Panc1 (cell line): Measurements from ENCODE around the gene ANKRD53. TPM values are rescaled to one million over a fixed set of nuclear protein-coding genes. Genes with fewer than 3 reads are reported as not detected.
A peak's percentile ranks its signal among the peaks of the same experiment; 100 is the strongest.

ENCODE experiments used
- ATAC-seq: fragments of 200-7000 bp; cut with Tn5 transposase; 2 replicates; pipeline ENCODE4 v1.9.1; 2020; ENCODE audit warnings: mild to moderate bottlenecking, moderate library complexity
- BruUV-seq: library from RNA; stranded (reverse); fragments of 400-500 nt; replicated peaks from 2 replicates; lab custom pipeline; 2021; lab: Mats Ljungman, UMichigan
- CTCF ChIA-PET: fragments of 300-600 bp; sonication (Branson Sonifier 250); formaldehyde crosslinking; loops from one replicate; lab custom pipeline; 2022; ENCODE audit warnings: antibody characterized with exemption; lab: Charles Lee
- POLR2A ChIA-PET: fragments of 300-600 bp; sonication (Branson Sonifier 250); formaldehyde crosslinking; loops from one replicate; lab custom pipeline; 2022; ENCODE audit warnings: antibody characterized with exemption; lab: Charles Lee
- DNase-seq: peaks from one replicate; pipeline ENCODE4 v3.0.0-alpha.2; 2010; ENCODE audit warnings: low read depth, low spot score
- H3K27ac ChIP-seq: 2 replicates; pipeline ENCODE4 v1.5.1; 2011; ENCODE audit warnings: mild to moderate bottlenecking, low read length, inconsistent platforms
- H3K27me3 ChIP-seq: fragments of 200-500 bp; sonication (Bioruptor generic); 2 replicates; pipeline ENCODE4 v1.6.0; 2014; ENCODE audit warnings: low read length, inconsistent platforms; ENCODE audit not compliant: control insufficient read depth, insufficient read depth
- H3K36me3 ChIP-seq: fragments of 200-500 bp; sonication (Bioruptor generic); 2 replicates; pipeline ENCODE4 v1.5.1; 2014; ENCODE audit warnings: inconsistent platforms, mild to moderate bottlenecking, low read length, moderate library complexity; ENCODE audit not compliant: control insufficient read depth, insufficient read depth
- H3K4me1 ChIP-seq: 2 replicates; pipeline ENCODE4 v1.5.1; 2011; ENCODE audit warnings: inconsistent platforms, mild to moderate bottlenecking, low read length, moderate library complexity; ENCODE audit not compliant: control insufficient read depth, insufficient read depth
- H3K4me3 ChIP-seq, 2 experiments: 2 replicates each; pipeline ENCODE4 v1.5.1; 2011 to 2012; ENCODE audit warnings: low read depth in 2 of 2, low read length in 2 of 2, mild to moderate bottlenecking in 2 of 2, inconsistent platforms in 1 of 2, moderate library complexity in 1 of 2
- H3K9me3 ChIP-seq: fragments of 200-500 bp; sonication (Bioruptor generic); 2 replicates; pipeline ENCODE4 v1.5.1; 2014; ENCODE audit warnings: low read depth, mild to moderate bottlenecking, inconsistent platforms, low read length, moderate library complexity; ENCODE audit not compliant: control insufficient read depth, insufficient read depth
- POLR2AphosphoS5 ChIP-seq: IDR thresholded peaks from 2 replicates; pipeline ENCODE4 v1.6.1; 2012; ENCODE audit warnings: mild to moderate bottlenecking, low read depth, low read length, moderate library complexity
- SIN3A ChIP-seq: IDR thresholded peaks from 2 replicates; pipeline ENCODE4 v1.6.1; 2012; ENCODE audit warnings: low read depth, mild to moderate bottlenecking, low read length, moderate library complexity, borderline replicate concordance; ENCODE audit not compliant: insufficient read depth
- TCF7L2 ChIP-seq: IDR thresholded peaks from 2 replicates; pipeline ENCODE4 v1.6.1; 2011; ENCODE audit warnings: mild to moderate bottlenecking, low read depth, low read length, inconsistent platforms
- in situ Hi-C: cut with HindIII; loops from 2 replicates; pipeline ENCODE4 v1.10.0; 2016; ENCODE audit warnings: low sequenced_read_pairs, low pct_unique_long_range_greater_than_20kb
- intact Hi-C: fragments of 100-400 bp; cut with micrococcal nuclease; formaldehyde crosslinking; loops from one replicate; pipeline ENCODE4 v1.10.0; 2022; ENCODE audit not compliant: unreplicated experiment
- total RNA-seq: library from RNA; stranded (reverse); gene quantifications from one replicate; pipeline ENCODE4 v1.2.1, GENCODE V29; 2021; ENCODE audit not compliant: unreplicated experiment
- TF ChIP-seq, protein P1 (sequence below), 2 experiments: IDR thresholded peaks; 2 replicates each; pipeline ENCODE4 v1.6.1; 2011 to 2012; ENCODE audit warnings: low read depth in 2 of 2, control low read depth in 1 of 2, low read length in 1 of 2, mild to moderate bottlenecking in 1 of 2, moderate library complexity in 1 of 2; ENCODE audit not compliant: insufficient read depth in 1 of 2
- TF ChIP-seq, protein P2 (sequence below): fragments of 450-650 bp; IDR thresholded peaks from 2 replicates; pipeline ENCODE4 v1.5.1; 2017; ENCODE audit warnings: mild to moderate bottlenecking

Gene ANKRD53
- total RNA-seq, 1 experiment from 2014 or later = not detected

DNA sequence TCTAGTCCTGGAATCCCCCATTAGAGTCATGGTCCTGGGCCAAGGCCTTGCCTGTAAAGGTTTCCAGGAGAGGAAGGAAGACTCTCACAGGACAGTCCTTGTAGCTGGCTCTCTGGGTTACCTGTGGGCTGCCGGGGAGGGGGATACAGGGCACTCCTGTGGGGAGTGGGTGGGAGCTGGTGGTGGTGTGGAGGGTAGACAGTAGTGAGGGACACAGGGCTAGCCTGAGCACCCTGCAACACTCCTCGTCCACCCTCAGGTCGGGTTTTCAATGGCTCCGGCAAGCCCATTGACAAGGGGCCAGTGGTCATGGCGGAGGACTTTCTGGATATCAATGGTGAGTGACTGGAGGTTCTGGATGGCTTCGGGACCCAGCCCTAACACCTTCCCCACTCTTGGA lies 19.7 kb upstream of the ANKRD53 start:
- Histone ChIP-seq H3K4me1 (no peaks in the 10 kb centered on the region), H3K4me3 (no peak overlapping the region), H3K27ac (no peak overlapping the region), H3K27me3 (peaks cover 10% of the 10 kb centered on the region), H3K9me3 (no peaks in the 10 kb centered on the region), H3K36me3 (no peaks in the 10 kb centered on the region)
- no TSS peak for BruUV-seq
- TF ChIP-seq SIN3A (no peak), TCF7L2 (no peak), POLR2AphosphoS5 (no peak)
- TF ChIP-seq, protein P1, sequence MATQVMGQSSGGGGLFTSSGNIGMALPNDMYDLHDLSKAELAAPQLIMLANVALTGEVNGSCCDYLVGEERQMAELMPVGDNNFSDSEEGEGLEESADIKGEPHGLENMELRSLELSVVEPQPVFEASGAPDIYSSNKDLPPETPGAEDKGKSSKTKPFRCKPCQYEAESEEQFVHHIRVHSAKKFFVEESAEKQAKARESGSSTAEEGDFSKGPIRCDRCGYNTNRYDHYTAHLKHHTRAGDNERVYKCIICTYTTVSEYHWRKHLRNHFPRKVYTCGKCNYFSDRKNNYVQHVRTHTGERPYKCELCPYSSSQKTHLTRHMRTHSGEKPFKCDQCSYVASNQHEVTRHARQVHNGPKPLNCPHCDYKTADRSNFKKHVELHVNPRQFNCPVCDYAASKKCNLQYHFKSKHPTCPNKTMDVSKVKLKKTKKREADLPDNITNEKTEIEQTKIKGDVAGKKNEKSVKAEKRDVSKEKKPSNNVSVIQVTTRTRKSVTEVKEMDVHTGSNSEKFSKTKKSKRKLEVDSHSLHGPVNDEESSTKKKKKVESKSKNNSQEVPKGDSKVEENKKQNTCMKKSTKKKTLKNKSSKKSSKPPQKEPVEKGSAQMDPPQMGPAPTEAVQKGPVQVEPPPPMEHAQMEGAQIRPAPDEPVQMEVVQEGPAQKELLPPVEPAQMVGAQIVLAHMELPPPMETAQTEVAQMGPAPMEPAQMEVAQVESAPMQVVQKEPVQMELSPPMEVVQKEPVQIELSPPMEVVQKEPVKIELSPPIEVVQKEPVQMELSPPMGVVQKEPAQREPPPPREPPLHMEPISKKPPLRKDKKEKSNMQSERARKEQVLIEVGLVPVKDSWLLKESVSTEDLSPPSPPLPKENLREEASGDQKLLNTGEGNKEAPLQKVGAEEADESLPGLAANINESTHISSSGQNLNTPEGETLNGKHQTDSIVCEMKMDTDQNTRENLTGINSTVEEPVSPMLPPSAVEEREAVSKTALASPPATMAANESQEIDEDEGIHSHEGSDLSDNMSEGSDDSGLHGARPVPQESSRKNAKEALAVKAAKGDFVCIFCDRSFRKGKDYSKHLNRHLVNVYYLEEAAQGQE (IDR thresholded peaks at IDR 0.05; ENCODE audit: insufficient read depth in 1 of 2, low read depth in 2 of 2, low read length in 1 of 2) = no peak
- TF ChIP-seq, protein P2, sequence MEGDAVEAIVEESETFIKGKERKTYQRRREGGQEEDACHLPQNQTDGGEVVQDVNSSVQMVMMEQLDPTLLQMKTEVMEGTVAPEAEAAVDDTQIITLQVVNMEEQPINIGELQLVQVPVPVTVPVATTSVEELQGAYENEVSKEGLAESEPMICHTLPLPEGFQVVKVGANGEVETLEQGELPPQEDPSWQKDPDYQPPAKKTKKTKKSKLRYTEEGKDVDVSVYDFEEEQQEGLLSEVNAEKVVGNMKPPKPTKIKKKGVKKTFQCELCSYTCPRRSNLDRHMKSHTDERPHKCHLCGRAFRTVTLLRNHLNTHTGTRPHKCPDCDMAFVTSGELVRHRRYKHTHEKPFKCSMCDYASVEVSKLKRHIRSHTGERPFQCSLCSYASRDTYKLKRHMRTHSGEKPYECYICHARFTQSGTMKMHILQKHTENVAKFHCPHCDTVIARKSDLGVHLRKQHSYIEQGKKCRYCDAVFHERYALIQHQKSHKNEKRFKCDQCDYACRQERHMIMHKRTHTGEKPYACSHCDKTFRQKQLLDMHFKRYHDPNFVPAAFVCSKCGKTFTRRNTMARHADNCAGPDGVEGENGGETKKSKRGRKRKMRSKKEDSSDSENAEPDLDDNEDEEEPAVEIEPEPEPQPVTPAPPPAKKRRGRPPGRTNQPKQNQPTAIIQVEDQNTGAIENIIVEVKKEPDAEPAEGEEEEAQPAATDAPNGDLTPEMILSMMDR = no peak
- in situ Hi-C loops (no loop called here), intact Hi-C loops (no loop called here)
- DNase-seq = no peak
- ChIA-PET CTCF (no interaction called here), POLR2A (no interaction called here)
- ATAC-seq = no peak

DNA sequence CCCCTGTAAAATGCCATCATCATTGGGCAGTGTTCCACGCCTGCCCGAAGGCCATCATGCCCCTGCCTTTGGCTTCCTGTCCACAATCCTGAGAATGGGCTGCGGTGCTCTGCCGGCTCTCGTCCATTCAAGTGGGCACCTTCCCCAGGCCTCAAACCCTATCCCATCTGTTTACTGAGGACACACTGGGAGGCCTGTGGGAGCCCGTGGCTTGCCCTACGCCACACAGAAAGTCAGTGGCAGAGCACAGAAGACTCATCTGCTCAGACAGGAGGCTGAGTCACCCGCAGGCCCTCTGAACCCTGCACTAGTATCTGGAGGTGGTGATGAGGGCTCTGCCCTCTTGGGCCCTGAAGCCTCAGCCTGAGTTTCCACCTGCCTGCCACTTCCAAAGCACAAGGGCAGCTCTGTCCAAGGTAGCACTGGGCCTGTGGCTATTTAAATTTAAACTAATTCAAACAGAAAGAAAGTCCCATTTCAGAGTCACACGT lies 19.1 kb upstream of the ANKRD53 start:
- no peak for ATAC-seq
- intact Hi-C loops (no loop called here), in situ Hi-C loops (no loop called here)
- Histone ChIP-seq H3K27ac (no peak overlapping the region), H3K27me3 (peaks cover 4% of the 10 kb centered on the region), H3K9me3 (no peaks in the 10 kb centered on the region), H3K36me3 (no peaks in the 10 kb centered on the region), H3K4me3 (no peak overlapping the region), H3K4me1 (no peaks in the 10 kb centered on the region)
- no TSS peak for BruUV-seq
- DNase-seq = no peak
- POLR2A ChIA-PET = no interaction called here
- TF ChIP-seq TCF7L2 (no peak), POLR2AphosphoS5 (no peak), SIN3A (no peak)
- TF ChIP-seq, protein P2 = no peak
- TF ChIP-seq, protein P1 (IDR thresholded peaks at IDR 0.05; ENCODE audit: insufficient read depth in 1 of 2, low read depth in 2 of 2, low read length in 1 of 2) = peak in 1 of 2 experiments; percentile 51; a peak in 1 of 4 replicates
- CTCF ChIA-PET = no interaction called here
